HL-60 (cell line): ENCODE data around the gene CPXM1.
"Not testable (repeated sequence)": the region's sequence is repeated elsewhere in the genome, so short reads cannot be mapped to it uniquely, and the experiment has no call there.

Experiments
- DNase-seq, 2 experiments: peaks; one replicate each; pipeline ENCODE4 v3.0.0-alpha.2; 2010 to 2020; ENCODE audit warnings: low read depth in 1 of 2, low spot score in 1 of 2
- H3K27ac ChIP-seq: fragments of 250-450 bp; sonication (Bioruptor Pico); replicated peaks from 2 replicates; pipeline ENCODE4 v1.5.1; 2020; ENCODE audit warnings: mild to moderate bottlenecking, moderate library complexity
- H3K27me3 ChIP-seq: fragments of 250-450 bp; sonication (Bioruptor Pico); 2 replicates; pipeline ENCODE4 v1.5.1; 2021; ENCODE audit warnings: mild to moderate bottlenecking, moderate library complexity; ENCODE audit not compliant: insufficient read depth, poor library complexity, severe bottlenecking
- H3K4me3 ChIP-seq: replicated peaks from 2 replicates; pipeline ENCODE4 v1.5.1; 2011; ENCODE audit warnings: mild to moderate bottlenecking, control low read depth, low read length; ENCODE audit not compliant: insufficient read depth
- CTCF ChIP-seq: IDR thresholded peaks from one replicate; pipeline ENCODE4 v1.5.1; 2011; ENCODE audit warnings: low read length, control low read depth, inconsistent platforms; ENCODE audit not compliant: insufficient read depth
- GABPA ChIP-seq: IDR thresholded peaks from 2 replicates; pipeline ENCODE4 v1.6.1; 2012; ENCODE audit warnings: low read depth
- POLR2AphosphoS5 ChIP-seq: IDR thresholded peaks from 2 replicates; pipeline ENCODE4 v1.6.1; 2012; ENCODE audit warnings: low read depth
- REST ChIP-seq: IDR thresholded peaks from 2 replicates; pipeline ENCODE4 v1.6.1; 2012; ENCODE audit warnings: low read depth; ENCODE audit not compliant: insufficient replicate concordance
- SPI1 ChIP-seq: IDR thresholded peaks from 2 replicates; pipeline ENCODE4 v1.6.1; 2012; ENCODE audit warnings: low read depth, mild to moderate bottlenecking, borderline replicate concordance

Gene CPXM1

GRCh38 chr20:2809690-2810089 lies 9.3 kb upstream of the CPXM1 start:
- H3K27me3 ChIP-seq: peaks cover 21% of the 10 kb centered on the region
- no peak overlapping the region for H3K4me3 ChIP-seq
- DNase-seq: no peak
- no peak for TF ChIP-seq REST
- TF ChIP-seq GABPA: no peak
- TF ChIP-seq SPI1: no peak
- TF ChIP-seq POLR2AphosphoS5: no peak
- no peak for TF ChIP-seq CTCF
- no peak overlapping the region for H3K27ac ChIP-seq

- H3K4me3 ChIP-seq, DNase-seq, H3K27ac ChIP-seq: not testable (repeated sequence)
- peaks cover 32% of the 10 kb centered on the region for H3K27me3 ChIP-seq
These were observed 7.5 kb upstream of the CPXM1 start for GRCh38 chr20:2807929-2808328.

- TF ChIP-seq GABPA (no peak), SPI1 (no peak), REST (no peak), CTCF (no peak), POLR2AphosphoS5 (no peak)
- Histone ChIP-seq H3K27me3 (peaks cover 32% of the 10 kb centered on the region), H3K27ac (no peak overlapping the region), H3K4me3 (no peak overlapping the region)
- DNase-seq: no peak
These were observed 6.6 kb upstream of the CPXM1 start for GRCh38 chr20:2807019-2807418.

- H3K27ac ChIP-seq: no peak overlapping the region
- TF ChIP-seq POLR2AphosphoS5 (no peak), SPI1 (no peak), GABPA (no peak), REST (no peak), CTCF (no peak)
- H3K27me3 ChIP-seq: peaks cover 32% of the 10 kb centered on the region
- no peak for DNase-seq
- H3K4me3 ChIP-seq: no peak overlapping the region
These were observed 5.9 kb upstream of the CPXM1 start for GRCh38 chr20:2806351-2806701.
